Fibroblast of lung (primary cell): ENCODE results near the gene IRGM. TPM values are rescaled to one million over a fixed set of nuclear protein-coding genes. Genes with fewer than 3 reads are reported as not detected.

Experiments used
- DNase-seq, 2 donors: peaks; one replicate each; pipeline versions ENCODE4 v3.0.0 to v3.0.0-alpha.2; 2010; ENCODE audit warnings: low read depth in 2 of 2
- H2AFZ ChIP-seq: 2 replicates; pipeline ENCODE4 v1.5.1; 2012; ENCODE audit warnings: low read length, control low read depth, inconsistent platforms
- H3K27ac ChIP-seq: 2 replicates; pipeline ENCODE4 v1.5.1; 2011; ENCODE audit warnings: low read length, control low read depth; ENCODE audit not compliant: insufficient read depth
- H3K27me3 ChIP-seq: 2 replicates; pipeline ENCODE4 v1.5.1; 2011; ENCODE audit warnings: mild to moderate bottlenecking, low read length; ENCODE audit not compliant: control insufficient read depth, insufficient read depth
- H3K36me3 ChIP-seq: 2 replicates; pipeline ENCODE4 v1.5.1; 2011; ENCODE audit warnings: low read length; ENCODE audit not compliant: control insufficient read depth, insufficient read depth
- H3K4me1 ChIP-seq: 2 replicates; pipeline ENCODE4 v1.5.1; 2011; ENCODE audit warnings: low read length; ENCODE audit not compliant: control insufficient read depth, insufficient read depth; ENCODE audit errors: extremely low read depth
- H3K4me2 ChIP-seq: 2 replicates; pipeline ENCODE4 v1.5.1; 2011; ENCODE audit warnings: low read length, control low read depth; ENCODE audit not compliant: insufficient read depth; ENCODE audit errors: extremely low read depth
- H3K4me3 ChIP-seq, 4 experiments: fragments of 200-600 bp in 1 of 4; sonication (generic) in 1 of 4; replicated peaks in 1 of 4; 2 replicates each; pipeline ENCODE4 v1.5.1; 2011 to 2016; ENCODE audit warnings: low read length in 4 of 4, low read depth in 3 of 4, mild to moderate bottlenecking in 3 of 4, control low read depth in 2 of 4, inconsistent platforms in 1 of 4, mixed read lengths in 1 of 4; ENCODE audit not compliant: insufficient read depth in 1 of 4; ENCODE audit errors: control extremely low read depth in 1 of 4
- H3K79me2 ChIP-seq: 2 replicates; pipeline ENCODE4 v1.5.1; 2012; ENCODE audit warnings: mild to moderate bottlenecking, low read length, inconsistent platforms; ENCODE audit not compliant: control insufficient read depth, insufficient read depth
- H3K9ac ChIP-seq: 2 replicates; pipeline ENCODE4 v1.5.1; 2011; ENCODE audit warnings: mild to moderate bottlenecking, low read length, control low read depth; ENCODE audit not compliant: insufficient read depth
- H3K9me3 ChIP-seq: 2 replicates; pipeline ENCODE4 v1.5.1; 2012; ENCODE audit warnings: low read depth, low read length; ENCODE audit not compliant: control insufficient read depth, insufficient read depth
- H4K20me1 ChIP-seq: 2 replicates; pipeline ENCODE4 v1.5.1; 2011; ENCODE audit warnings: low read length; ENCODE audit not compliant: control insufficient read depth, insufficient read depth; ENCODE audit errors: extremely low read depth
- EZH2 ChIP-seq: IDR thresholded peaks from 2 replicates; pipeline ENCODE4 v1.5.1; 2012; ENCODE audit warnings: low read length, control low read depth, mild to moderate bottlenecking; ENCODE audit errors: missing control alignments
- polyA plus RNA-seq, 2 donors: library from polyadenylated mRNA; depleted of rRNA in 1 of 2; stranded (reverse) in 1 of 2; unstranded in 1 of 2; fragments of >200 nt; gene quantifications; 2 replicates each; pipeline ENCODE4 v1.2.1, GENCODE V29; 2011 to 2012; ENCODE audit warnings: missing spikeins in 1 of 2
- total RNA-seq: library from RNA; depleted of rRNA; stranded (reverse); fragments of >200 nt; gene quantifications from 2 replicates; pipeline ENCODE4 v1.2.1, GENCODE V29; 2014
- TF ChIP-seq, protein P1 (sequence below), 2 donors: IDR thresholded peaks in 1 of 2; conservative IDR thresholded peaks in 1 of 2; 1 replicate in 1 of 2; 2 replicates in 1 of 2; pipeline ENCODE4 v1.5.1; 2011 to 2012; ENCODE audit warnings: low read length in 2 of 2, control low read depth in 1 of 2, inconsistent platforms in 1 of 2, low read depth in 1 of 2, mild to moderate bottlenecking in 1 of 2

The IRGM gene
- total and polyA plus RNA-seq, 2 donors (not counting 1 experiment from before 2014, with no cell fraction given): 0.17 TPM

DNA sequence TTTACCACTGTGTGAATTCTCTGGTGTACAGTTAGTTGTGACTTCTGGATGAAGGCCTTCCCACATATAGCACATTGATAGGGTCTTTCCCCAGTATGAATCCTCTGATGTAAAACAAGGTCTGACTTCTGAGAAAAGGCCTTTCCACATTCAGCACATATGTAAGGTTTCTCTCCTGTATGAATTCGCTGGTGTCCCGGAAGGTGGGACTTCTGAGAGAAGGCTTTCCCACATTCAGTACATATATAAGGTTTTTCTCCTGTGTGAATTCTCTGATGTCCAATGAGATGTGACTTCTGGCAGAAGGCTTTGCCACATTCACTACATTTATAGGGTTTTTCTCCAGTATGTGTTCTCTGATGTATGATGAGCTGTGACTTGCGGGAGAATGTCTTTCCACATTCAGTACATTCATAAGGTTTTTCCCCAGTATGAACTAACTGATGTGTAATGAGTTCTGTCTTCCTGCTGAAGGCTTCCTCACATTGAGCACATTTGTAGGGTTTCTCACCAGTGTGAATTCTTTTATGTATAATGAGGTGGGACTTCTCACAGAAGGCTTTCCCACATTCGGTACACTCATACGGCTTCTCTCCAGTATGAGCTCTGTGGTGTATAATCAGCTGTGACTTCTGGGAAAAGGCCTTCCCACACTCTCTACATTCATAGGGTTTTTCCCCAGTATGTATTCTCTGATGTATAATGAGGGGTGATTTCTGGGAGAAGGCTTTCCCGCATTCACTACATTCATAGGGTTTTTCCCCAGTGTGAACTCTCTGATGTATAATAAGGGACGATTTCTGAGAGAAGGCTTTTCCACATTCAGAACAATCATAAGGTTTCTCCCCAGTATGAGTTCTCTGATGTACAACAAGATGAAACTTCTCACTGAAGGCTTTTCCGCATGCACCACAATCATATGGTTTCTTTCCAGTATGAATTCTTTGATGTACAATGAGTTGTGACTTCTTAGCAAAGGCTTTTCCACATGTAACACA, 49.4 kb downstream of the IRGM start:
- Histone ChIP-seq H3K79me2 (no peaks in the 10 kb centered on the region), H3K9me3 (peaks cover 3% of the 10 kb centered on the region), H3K27me3 (no peaks in the 10 kb centered on the region), H3K4me3 (no peak overlapping the region), H4K20me1 (no peaks in the 10 kb centered on the region), H2AFZ (no peak overlapping the region), H3K36me3 (peaks cover 6% of the 10 kb centered on the region), H3K4me2 (no peak overlapping the region), H3K9ac (no peak overlapping the region), H3K27ac (no peak overlapping the region), H3K4me1 (no peaks in the 10 kb centered on the region)
- peak in 1 of 2 donors; percentile 10 for DNase-seq
- no peak for TF ChIP-seq EZH2
- TF ChIP-seq, protein P1, sequence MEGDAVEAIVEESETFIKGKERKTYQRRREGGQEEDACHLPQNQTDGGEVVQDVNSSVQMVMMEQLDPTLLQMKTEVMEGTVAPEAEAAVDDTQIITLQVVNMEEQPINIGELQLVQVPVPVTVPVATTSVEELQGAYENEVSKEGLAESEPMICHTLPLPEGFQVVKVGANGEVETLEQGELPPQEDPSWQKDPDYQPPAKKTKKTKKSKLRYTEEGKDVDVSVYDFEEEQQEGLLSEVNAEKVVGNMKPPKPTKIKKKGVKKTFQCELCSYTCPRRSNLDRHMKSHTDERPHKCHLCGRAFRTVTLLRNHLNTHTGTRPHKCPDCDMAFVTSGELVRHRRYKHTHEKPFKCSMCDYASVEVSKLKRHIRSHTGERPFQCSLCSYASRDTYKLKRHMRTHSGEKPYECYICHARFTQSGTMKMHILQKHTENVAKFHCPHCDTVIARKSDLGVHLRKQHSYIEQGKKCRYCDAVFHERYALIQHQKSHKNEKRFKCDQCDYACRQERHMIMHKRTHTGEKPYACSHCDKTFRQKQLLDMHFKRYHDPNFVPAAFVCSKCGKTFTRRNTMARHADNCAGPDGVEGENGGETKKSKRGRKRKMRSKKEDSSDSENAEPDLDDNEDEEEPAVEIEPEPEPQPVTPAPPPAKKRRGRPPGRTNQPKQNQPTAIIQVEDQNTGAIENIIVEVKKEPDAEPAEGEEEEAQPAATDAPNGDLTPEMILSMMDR (conservative IDR thresholded peaks at IDR 0.05 in 1 of 2, IDR thresholded peaks at IDR 0.05 in 1 of 2; ENCODE audit: low read depth in 1 of 2, low read length in 2 of 2): no peak

Other genes starting within 250 kb of the IRGM start
- 5.6 and 6.6 TPM in 2 replicates for gene SYNPO, start 205.9 kb upstream of the IRGM start, total RNA-seq
- 9.8 and 10.5 TPM in 2 replicates for gene SYNPO, start 205.9 kb upstream of the IRGM start, polyA plus RNA-seq
- gene MYOZ3, start 185.3 kb upstream of the IRGM start, total RNA-seq: 0.33 and 0.77 TPM in 2 replicates
- 0.14 and 0.26 TPM in 2 replicates for gene MYOZ3, start 185.3 kb upstream of the IRGM start, polyA plus RNA-seq
- gene RBM22, start 145.5 kb upstream of the IRGM start, total RNA-seq: 14.1 and 15.4 TPM in 2 replicates
- 36.7 and 51.5 TPM in 2 replicates for gene RBM22, start 145.5 kb upstream of the IRGM start, polyA plus RNA-seq
- gene DCTN4, start 87.5 kb upstream of the IRGM start, total RNA-seq: 44.7 and 67.2 TPM in 2 replicates
- gene DCTN4, start 87.5 kb upstream of the IRGM start, polyA plus RNA-seq: 60.0 and 60.8 TPM in 2 replicates
- gene SMIM3, start 67.8 kb upstream of the IRGM start, total RNA-seq: 34.9 and 59.9 TPM in 2 replicates
- gene SMIM3, start 67.8 kb upstream of the IRGM start, polyA plus RNA-seq: 69.9 and 78.7 TPM in 2 replicates
- gene ZNF300, start 58.5 kb downstream of the IRGM start, total RNA-seq: 8.0 and 9.9 TPM in 2 replicates
- 5.2 TPM in 2 replicates for gene ZNF300, start 58.5 kb downstream of the IRGM start, polyA plus RNA-seq
- 126 and 182 TPM in 2 replicates for gene GPX3, start 174.1 kb downstream of the IRGM start, total RNA-seq
- 217 and 267 TPM in 2 replicates for gene GPX3, start 174.1 kb downstream of the IRGM start, polyA plus RNA-seq
- 54.7 and 59.1 TPM in 2 replicates for gene TNIP1, start 234.5 kb downstream of the IRGM start, total RNA-seq
- gene TNIP1, start 234.5 kb downstream of the IRGM start, polyA plus RNA-seq: 32.9 and 47.2 TPM in 2 replicates